Measurements from ENCODE around the gene ATL3.

Gene ATL3

GRCh38 chr11:63708764-63709163 is 37.6 kb upstream of the ATL3 start:
- TF ChIP-seq CTCF (conservative IDR thresholded peaks at IDR 0.05; ENCODE audit: low read length): no peak
- TF ChIP-seq EZH2phosphoT487 (IDR thresholded peaks at IDR 0.05; ENCODE audit: borderline replicate concordance): no peak
- peaks cover 98% of the 10 kb centered on the region for H3K79me2 ChIP-seq (ENCODE audit: insufficient read depth, low read length)
- H3K27me3 ChIP-seq (ENCODE audit: insufficient read depth, low read length, poor library complexity, severe bottlenecking): no peaks in the 10 kb centered on the region
- peaks cover 40% of the 10 kb centered on the region for H4K20me1 ChIP-seq (ENCODE audit: insufficient read depth, low read length, poor library complexity, severe bottlenecking)
- no peaks in the 10 kb centered on the region for H3F3A ChIP-seq (ENCODE audit: low read depth)
- no peak overlapping the region for H3K4me2 ChIP-seq (ENCODE audit: low read depth, low read length, poor library complexity, severe bottlenecking)
- H2AFZ ChIP-seq (ENCODE audit: low read length): no peak overlapping the region
- no peaks in the 10 kb centered on the region for H3K9me2 ChIP-seq (replicated peaks; ENCODE audit: low read depth, low read length)
- H3K36me3 ChIP-seq (ENCODE audit: insufficient read depth, low read length): no peaks in the 10 kb centered on the region; the same call in 1 of the 2 replicates
- H3K9me3 ChIP-seq (ENCODE audit: insufficient read depth, low read depth, low read length): no peaks in the 10 kb centered on the region
- H3K4me1 ChIP-seq (ENCODE audit: insufficient read depth, low read length, poor library complexity, severe bottlenecking): no peaks in the 10 kb centered on the region
- no peak overlapping the region for H3K4me3 ChIP-seq (ENCODE audit: low read length, poor library complexity, severe bottlenecking)
- no peak overlapping the region for H3K9ac ChIP-seq (ENCODE audit: low read depth, low read length, poor library complexity, severe bottlenecking)

- no peak overlapping the region for H2AFZ ChIP-seq (ENCODE audit: low read length)
- H3K36me3 ChIP-seq (ENCODE audit: insufficient read depth, low read length): no peaks in the 10 kb centered on the region; the same call in 1 of the 2 replicates
- no peak overlapping the region for H3K4me2 ChIP-seq (ENCODE audit: low read depth, low read length, poor library complexity, severe bottlenecking)
- no peaks in the 10 kb centered on the region for H3K9me2 ChIP-seq (replicated peaks; ENCODE audit: low read depth, low read length)
- peaks cover 40% of the 10 kb centered on the region for H4K20me1 ChIP-seq (ENCODE audit: insufficient read depth, low read length, poor library complexity, severe bottlenecking)
- peaks cover 96% of the 10 kb centered on the region for H3K79me2 ChIP-seq (ENCODE audit: insufficient read depth, low read length)
- H3F3A ChIP-seq (ENCODE audit: low read depth): no peaks in the 10 kb centered on the region
- no peaks in the 10 kb centered on the region for H3K4me1 ChIP-seq (ENCODE audit: insufficient read depth, low read length, poor library complexity, severe bottlenecking)
- H3K4me3 ChIP-seq (ENCODE audit: low read length, poor library complexity, severe bottlenecking): no peak overlapping the region
- no peaks in the 10 kb centered on the region; the same call in 1 of the 2 replicates for H3K9me3 ChIP-seq (ENCODE audit: insufficient read depth, low read depth, low read length)
- no peak overlapping the region for H3K9ac ChIP-seq (ENCODE audit: low read depth, low read length, poor library complexity, severe bottlenecking)
- no peaks in the 10 kb centered on the region for H3K27me3 ChIP-seq (ENCODE audit: insufficient read depth, low read length, poor library complexity, severe bottlenecking)
- TF ChIP-seq CTCF (conservative IDR thresholded peaks at IDR 0.05; ENCODE audit: low read length): no peak
- TF ChIP-seq EZH2phosphoT487 (IDR thresholded peaks at IDR 0.05; ENCODE audit: borderline replicate concordance): no peak
Observed at GRCh38 chr11:63705526-63705925, 34.4 kb upstream of the ATL3 start.

- no peak for TF ChIP-seq EZH2phosphoT487 (IDR thresholded peaks at IDR 0.05; ENCODE audit: borderline replicate concordance)
- no peak for TF ChIP-seq CTCF (conservative IDR thresholded peaks at IDR 0.05; ENCODE audit: low read length)
- Histone ChIP-seq H3K9ac (ENCODE audit: low read depth, low read length, poor library complexity, severe bottlenecking) (no peak overlapping the region), H3K4me2 (ENCODE audit: low read depth, low read length, poor library complexity, severe bottlenecking) (no peak overlapping the region), H3K27me3 (ENCODE audit: insufficient read depth, low read length, poor library complexity, severe bottlenecking) (no peaks in the 10 kb centered on the region), H3F3A (ENCODE audit: low read depth) (no peaks in the 10 kb centered on the region), H3K9me3 (ENCODE audit: insufficient read depth, low read depth, low read length) (no peaks in the 10 kb centered on the region; the same call in 1 of the 2 replicates), H3K36me3 (ENCODE audit: insufficient read depth, low read length) (no peaks in the 10 kb centered on the region), H3K79me2 (ENCODE audit: insufficient read depth, low read length) (peaks cover 87% of the 10 kb centered on the region), H3K4me1 (ENCODE audit: insufficient read depth, low read length, poor library complexity, severe bottlenecking) (no peaks in the 10 kb centered on the region), H4K20me1 (ENCODE audit: insufficient read depth, low read length, poor library complexity, severe bottlenecking) (peaks cover 34% of the 10 kb centered on the region), H3K4me3 (ENCODE audit: low read length, poor library complexity, severe bottlenecking) (no peak overlapping the region), H2AFZ (ENCODE audit: low read length) (no peak overlapping the region), H3K9me2 (replicated peaks; ENCODE audit: low read depth, low read length) (no peaks in the 10 kb centered on the region)
Observed at GRCh38 chr11:63699896-63700295, 28.7 kb upstream of the ATL3 start.
